Left ventricle myocardium inferior (tissue), 1 donor: ENCODE data around the gene CYP19A1. TPM values are rescaled to one million over a fixed set of nuclear protein-coding genes. Genes with fewer than 3 reads are reported as not detected.

Experiments
- DNase-seq: peaks from one replicate; pipeline ENCODE4 v3.0.0-alpha.2; 2020
- H3K27ac ChIP-seq: fragments of 200-600 bp; replicated peaks from 2 replicates; pipeline ENCODE4 v1.8.0; 2021
- H3K27me3 ChIP-seq: fragments of 200-600 bp; 2 replicates; pipeline ENCODE4 v1.8.0; 2021; ENCODE audit warnings: low read depth
- H3K36me3 ChIP-seq: fragments of 200-600 bp; 2 replicates; pipeline ENCODE4 v1.8.0; 2021
- H3K4me1 ChIP-seq: fragments of 200-600 bp; 2 replicates; pipeline ENCODE4 v1.8.0; 2021
- H3K4me3 ChIP-seq: fragments of 200-600 bp; 2 replicates; pipeline ENCODE4 v1.8.0; 2021; ENCODE audit warnings: mild to moderate bottlenecking, moderate library complexity
- H3K9me3 ChIP-seq: fragments of 200-600 bp; replicated peaks from 2 replicates; pipeline ENCODE4 v1.8.0; 2021
- intact Hi-C: fragments of 100-400 bp; cut with micrococcal nuclease; formaldehyde crosslinking; loops from one replicate; pipeline ENCODE4 v1.11.0; 2022
- total RNA-seq: library from RNA; stranded (reverse); fragmentation: NEBNext Ultra II Directional; extraction: Animal tissue kit (Norgen Biotek cat#: 25700); gene quantifications from one replicate; pipeline ENCODE4 v1.2.1, GENCODE V29; 2021
- TF ChIP-seq, protein P1 (sequence below): fragments of 200-600 bp; IDR thresholded peaks from 2 replicates; pipeline ENCODE4 v1.8.0; 2021; ENCODE audit warnings: antibody characterized with exemption, mild to moderate bottlenecking, borderline replicate concordance
- donor health status: DM: no; HTN: yes; CAD: no; lungs with severe emphysema.

The CYP19A1 gene
- total RNA-seq, 1 donor from 2014 or later = 0.60 TPM

DNA sequence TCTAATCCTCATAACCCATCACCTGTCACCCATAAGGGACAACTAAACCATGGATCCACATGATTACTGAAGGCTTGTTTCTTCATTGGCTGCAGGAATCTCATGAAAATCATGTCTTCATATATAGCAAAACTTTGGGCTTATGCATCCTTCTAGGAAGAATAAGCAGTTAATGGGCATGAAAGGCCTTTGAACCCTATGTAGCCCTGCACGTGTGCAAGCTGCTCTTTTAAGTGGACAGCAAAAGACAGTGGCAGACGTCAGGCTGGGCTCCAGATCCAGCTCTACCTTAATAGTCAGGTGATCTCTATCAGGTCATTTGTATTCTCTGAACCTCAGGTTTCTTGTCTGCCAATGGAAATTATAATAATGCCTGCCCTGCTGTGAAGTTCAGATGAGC, 18.9 kb downstream of the CYP19A1 start:
- Histone ChIP-seq H3K4me3 (no peak overlapping the region), H3K9me3 (no peaks in the 10 kb centered on the region), H3K27me3 (no peaks in the 10 kb centered on the region), H3K4me1 (peaks cover 17% of the 10 kb centered on the region), H3K27ac (no peak overlapping the region), H3K36me3 (no peaks in the 10 kb centered on the region)
- intact Hi-C loops = no loop called here
- TF ChIP-seq, protein P1, sequence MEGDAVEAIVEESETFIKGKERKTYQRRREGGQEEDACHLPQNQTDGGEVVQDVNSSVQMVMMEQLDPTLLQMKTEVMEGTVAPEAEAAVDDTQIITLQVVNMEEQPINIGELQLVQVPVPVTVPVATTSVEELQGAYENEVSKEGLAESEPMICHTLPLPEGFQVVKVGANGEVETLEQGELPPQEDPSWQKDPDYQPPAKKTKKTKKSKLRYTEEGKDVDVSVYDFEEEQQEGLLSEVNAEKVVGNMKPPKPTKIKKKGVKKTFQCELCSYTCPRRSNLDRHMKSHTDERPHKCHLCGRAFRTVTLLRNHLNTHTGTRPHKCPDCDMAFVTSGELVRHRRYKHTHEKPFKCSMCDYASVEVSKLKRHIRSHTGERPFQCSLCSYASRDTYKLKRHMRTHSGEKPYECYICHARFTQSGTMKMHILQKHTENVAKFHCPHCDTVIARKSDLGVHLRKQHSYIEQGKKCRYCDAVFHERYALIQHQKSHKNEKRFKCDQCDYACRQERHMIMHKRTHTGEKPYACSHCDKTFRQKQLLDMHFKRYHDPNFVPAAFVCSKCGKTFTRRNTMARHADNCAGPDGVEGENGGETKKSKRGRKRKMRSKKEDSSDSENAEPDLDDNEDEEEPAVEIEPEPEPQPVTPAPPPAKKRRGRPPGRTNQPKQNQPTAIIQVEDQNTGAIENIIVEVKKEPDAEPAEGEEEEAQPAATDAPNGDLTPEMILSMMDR = no peak
- no peak for DNase-seq

DNA sequence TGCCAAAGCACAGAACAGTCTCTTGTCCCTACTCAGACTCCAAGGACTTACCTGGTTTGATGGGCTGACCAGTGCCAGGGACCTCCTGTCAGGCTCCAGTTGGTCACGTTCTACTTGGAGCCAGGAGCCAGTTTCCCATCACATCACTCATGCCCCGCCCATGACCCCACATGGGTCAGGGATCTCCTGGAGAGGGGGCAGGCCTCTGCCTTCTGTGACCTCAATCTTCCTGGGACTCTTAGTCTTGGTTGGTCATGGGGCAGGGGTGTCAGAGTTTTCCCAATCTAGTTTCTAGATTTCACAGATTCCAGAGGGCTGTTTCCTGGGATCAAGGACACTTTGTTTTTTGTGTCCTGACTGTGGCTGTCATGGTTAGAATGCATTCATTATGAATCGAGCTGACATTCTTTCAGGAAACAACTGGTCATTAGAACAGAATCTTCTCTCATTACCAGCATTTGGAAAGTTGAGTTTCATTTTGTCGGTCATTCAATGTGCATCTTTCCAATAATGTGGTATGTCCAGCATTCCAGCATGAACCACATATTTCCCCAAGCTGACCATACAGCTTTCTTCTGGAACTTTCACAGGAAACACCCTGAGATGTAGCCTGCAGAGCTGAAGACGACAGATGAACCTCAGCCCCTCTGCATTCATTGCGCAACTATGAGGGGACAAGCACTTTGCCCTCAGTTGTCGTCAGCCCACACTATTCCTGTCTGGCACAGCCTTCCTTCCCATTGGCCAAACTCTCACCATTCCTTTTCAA, 19.8 kb downstream of the CYP19A1 start:
- Histone ChIP-seq H3K27ac (peak overlapping the region; percentile 27), H3K9me3 (no peaks in the 10 kb centered on the region), H3K4me3 (no peak overlapping the region), H3K4me1 (peaks cover 17% of the 10 kb centered on the region), H3K27me3 (no peaks in the 10 kb centered on the region), H3K36me3 (no peaks in the 10 kb centered on the region)
- intact Hi-C loops = no loop called here
- TF ChIP-seq, protein P1 = no peak
- DNase-seq = no peak

DNA sequence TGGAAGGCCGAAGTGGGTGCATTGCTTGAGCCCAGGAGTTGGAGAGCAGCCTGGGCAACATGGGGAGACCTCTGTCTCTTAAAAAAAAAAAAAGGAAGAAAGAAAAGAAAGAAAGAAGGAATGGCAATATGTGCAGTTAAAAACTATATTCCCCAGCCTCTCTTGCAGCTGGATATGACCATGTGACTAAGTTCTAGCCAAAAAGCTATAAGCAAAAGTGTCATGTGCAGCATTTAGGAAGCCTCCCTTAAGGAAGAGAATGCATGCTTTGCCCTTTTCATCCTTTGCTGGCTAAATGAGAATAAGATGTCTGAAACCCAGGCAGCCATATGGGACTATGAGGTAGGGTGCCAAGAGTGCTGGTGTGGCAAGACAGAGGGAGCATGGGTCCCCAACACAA, 21.8 kb downstream of the CYP19A1 start:
- Histone ChIP-seq H3K27ac (no peak overlapping the region), H3K9me3 (no peaks in the 10 kb centered on the region), H3K36me3 (no peaks in the 10 kb centered on the region), H3K27me3 (no peaks in the 10 kb centered on the region), H3K4me1 (peaks cover 7% of the 10 kb centered on the region), H3K4me3 (no peak overlapping the region)
- no peak for DNase-seq
- TF ChIP-seq, protein P1 = no peak
- intact Hi-C loops = no loop called here

DNA sequence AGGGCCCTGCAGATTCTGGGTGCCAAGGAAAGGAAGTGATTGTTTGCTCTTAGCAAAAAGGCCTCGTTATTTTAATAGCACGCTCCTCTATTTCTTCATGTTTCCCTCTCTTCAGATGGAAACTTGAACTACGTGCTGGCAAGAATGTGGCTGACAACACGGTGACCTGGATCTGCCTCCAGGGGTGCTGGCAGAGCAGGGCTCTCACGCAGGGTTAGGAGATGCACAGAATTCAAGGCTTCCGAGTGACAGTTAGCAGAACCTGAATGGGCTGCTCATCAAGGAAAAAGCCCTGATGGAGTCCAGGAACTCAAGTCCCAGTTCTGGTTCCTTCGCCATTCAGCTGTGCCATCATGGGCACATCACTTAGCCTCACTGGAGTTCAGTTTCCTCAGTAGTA, 22.7 kb downstream of the CYP19A1 start:
- no peaks in the 10 kb centered on the region for H3K27me3 ChIP-seq
- no peak overlapping the region for H3K27ac ChIP-seq
- no peak overlapping the region for H3K4me3 ChIP-seq
- H3K36me3 ChIP-seq = no peaks in the 10 kb centered on the region
- intact Hi-C loops = no loop called here
- peaks cover 9% of the 10 kb centered on the region for H3K4me1 ChIP-seq
- no peaks in the 10 kb centered on the region for H3K9me3 ChIP-seq
- TF ChIP-seq, protein P1 = no peak
- no peak for DNase-seq

DNA sequence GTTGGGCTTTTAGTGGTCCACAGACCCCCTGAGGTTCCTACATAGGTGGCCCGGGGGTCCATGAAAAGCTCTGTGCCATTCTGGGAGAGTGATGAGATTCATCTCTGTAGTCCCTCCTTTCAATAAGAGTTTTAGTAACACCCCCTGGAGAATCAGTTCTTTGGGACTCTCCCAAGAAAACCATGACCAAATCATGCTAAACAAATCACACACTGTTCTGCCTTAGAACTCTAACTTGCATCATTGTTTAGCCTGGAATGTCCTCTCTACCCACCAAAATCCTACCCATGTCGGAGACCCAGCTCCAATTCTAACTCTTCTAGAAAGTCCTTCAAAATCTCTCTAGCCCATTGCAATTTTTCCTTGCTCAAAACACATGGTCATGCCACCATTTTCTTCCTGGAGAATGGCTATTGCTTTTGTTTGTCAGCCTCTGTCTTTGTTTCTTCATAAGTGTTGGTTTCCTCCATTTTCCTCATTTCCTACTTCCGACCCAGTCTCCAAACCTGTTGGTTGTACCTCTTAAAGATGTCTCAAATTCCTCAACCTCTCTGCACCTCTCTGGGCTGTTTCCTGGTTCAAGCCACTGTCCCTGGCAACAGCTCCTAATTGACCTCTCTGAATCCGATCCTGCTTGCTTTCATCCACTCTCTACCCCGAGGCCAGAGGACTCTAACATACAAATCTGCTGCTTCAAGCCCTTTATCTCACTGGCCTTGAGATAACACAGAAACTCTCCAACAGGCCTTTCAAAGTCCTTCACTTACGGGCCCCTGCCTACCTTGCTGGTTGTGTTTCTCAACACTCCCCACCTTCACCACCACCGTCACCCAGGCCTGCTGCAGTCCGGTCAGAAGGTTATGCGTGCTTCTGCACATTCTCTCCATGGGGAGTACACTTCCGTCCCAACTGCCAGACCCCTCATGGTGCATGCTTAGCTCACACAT, 23.7 kb downstream of the CYP19A1 start:
- H3K4me3 ChIP-seq = no peak overlapping the region
- no peaks in the 10 kb centered on the region for H3K27me3 ChIP-seq
- TF ChIP-seq, protein P1 = no peak
- DNase-seq = no peak
- intact Hi-C loops = no loop called here
- H3K9me3 ChIP-seq = no peaks in the 10 kb centered on the region
- H3K4me1 ChIP-seq = peaks cover 18% of the 10 kb centered on the region
- H3K27ac ChIP-seq = no peak overlapping the region
- no peaks in the 10 kb centered on the region for H3K36me3 ChIP-seq
